Chondrocyte (in vitro differentiated cells): ENCODE results near the gene SPHKAP. TPM values are rescaled to one million over a fixed set of nuclear protein-coding genes. Genes with fewer than 3 reads are reported as not detected.

Source experiments
- DNase-seq: peaks from one replicate; pipeline ENCODE4 v3.0.0; 2021; ENCODE audit warnings: mixed read lengths, low spot score
- H3K27ac Mint-ChIP-seq: one replicate; pipeline ENCODE4 v1.8.0; 2021; ENCODE audit warnings: mild to moderate bottlenecking, moderate library complexity, mixed read lengths; ENCODE audit not compliant: unreplicated experiment
- H3K27me3 Mint-ChIP-seq: 2 replicates; pipeline ENCODE4 v1.8.0; 2021; ENCODE audit warnings: low read depth, mixed read lengths
- H3K36me3 Mint-ChIP-seq: 2 replicates; pipeline ENCODE4 v1.8.0; 2021; ENCODE audit warnings: low read depth, mixed read lengths
- H3K4me1 Mint-ChIP-seq: 2 replicates; pipeline ENCODE4 v1.8.0; 2021; ENCODE audit warnings: low read depth, mild to moderate bottlenecking, mixed read lengths
- H3K4me3 Mint-ChIP-seq: one replicate; pipeline ENCODE4 v1.8.0; 2021; ENCODE audit warnings: mild to moderate bottlenecking, moderate library complexity, mixed read lengths; ENCODE audit not compliant: unreplicated experiment
- H3K9me3 Mint-ChIP-seq: 2 replicates; pipeline ENCODE4 v1.8.0; 2021; ENCODE audit warnings: low read depth, mixed read lengths
- CTCF ChIP-seq: fragments of 200-600 bp; sonication (generic); IDR thresholded peaks from 2 replicates; pipeline ENCODE4 v1.5.0; 2021; ENCODE audit warnings: antibody characterized with exemption, mild to moderate bottlenecking, moderate library complexity
- total RNA-seq: library from RNA; stranded (reverse); gene quantifications from 3 replicates; pipeline ENCODE4 v1.2.1, GENCODE V29; 2021

Gene SPHKAP
- total RNA-seq, 1 donor from 2014 or later = not detected

GRCh38 chr2:228180181-228181097, 1.0 kb downstream of the SPHKAP start:
- H3K27me3 Mint-ChIP-seq = peaks cover 42% of the 10 kb centered on the region
- no peak overlapping the region for H3K27ac Mint-ChIP-seq
- peaks cover 15% of the 10 kb centered on the region for H3K9me3 Mint-ChIP-seq
- no peak overlapping the region for H3K4me3 Mint-ChIP-seq
- H3K4me1 Mint-ChIP-seq = peaks cover 6% of the 10 kb centered on the region
- DNase-seq = no peak
- H3K36me3 Mint-ChIP-seq = peaks cover 4% of the 10 kb centered on the region
- TF ChIP-seq CTCF = no peak

GRCh38 chr2:228167290-228167689, 14.2 kb downstream of the SPHKAP start:
- Mint-ChIP-seq H3K4me3 (no peak overlapping the region), H3K27me3 (peaks cover 1% of the 10 kb centered on the region), H3K4me1 (no peaks in the 10 kb centered on the region), H3K9me3 (peaks cover 2% of the 10 kb centered on the region), H3K27ac (no peak overlapping the region), H3K36me3 (no peaks in the 10 kb centered on the region)
- no peak for TF ChIP-seq CTCF
- no peak for DNase-seq

DNA sequence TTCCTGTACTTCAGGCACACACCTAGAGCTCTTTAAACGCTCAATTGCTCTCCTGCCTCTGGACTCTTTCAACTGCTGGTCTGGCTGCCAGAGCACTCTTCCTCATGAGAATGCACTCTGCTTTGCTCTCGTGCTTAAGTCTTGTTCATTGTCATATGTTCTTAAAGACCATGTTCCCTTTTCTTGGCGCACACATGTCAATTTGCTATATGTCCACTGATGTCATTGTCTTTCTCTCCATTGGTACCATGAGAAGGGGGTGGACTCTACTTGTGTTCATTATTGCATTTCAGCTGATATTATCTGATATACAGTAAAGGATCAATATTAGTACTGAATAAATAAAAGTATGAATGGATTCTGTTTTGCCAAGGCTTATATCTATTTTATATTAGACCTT, 16.8 kb downstream of the SPHKAP start:
- no peak for TF ChIP-seq CTCF
- no peaks in the 10 kb centered on the region for H3K4me1 Mint-ChIP-seq
- no peaks in the 10 kb centered on the region for H3K36me3 Mint-ChIP-seq
- peaks cover 2% of the 10 kb centered on the region for H3K9me3 Mint-ChIP-seq
- H3K27me3 Mint-ChIP-seq = peaks cover 1% of the 10 kb centered on the region
- DNase-seq = no peak
- no peak overlapping the region for H3K4me3 Mint-ChIP-seq
- no peak overlapping the region for H3K27ac Mint-ChIP-seq

DNA sequence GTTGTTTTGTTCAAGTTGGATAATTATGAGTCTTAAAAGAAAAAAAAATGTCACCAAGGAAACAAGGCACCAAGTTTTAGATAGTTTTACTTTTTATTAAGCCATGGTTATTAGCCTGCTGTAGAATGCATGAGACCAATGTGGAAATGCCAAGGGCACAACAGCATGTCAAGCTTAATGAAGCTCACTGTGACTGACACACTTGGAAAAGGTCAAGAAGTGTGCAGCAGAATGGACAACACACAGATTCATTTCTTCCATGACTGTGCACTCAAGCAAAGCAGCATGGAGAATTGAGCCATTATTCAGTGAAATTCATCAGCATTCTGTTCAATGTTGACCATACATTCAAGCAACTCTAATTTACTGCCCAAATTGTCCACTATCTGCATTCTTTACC, 23.6 kb downstream of the SPHKAP start:
- TF ChIP-seq CTCF = no peak
- Mint-ChIP-seq H3K27ac (no peak overlapping the region), H3K4me3 (no peak overlapping the region), H3K36me3 (no peaks in the 10 kb centered on the region), H3K4me1 (no peaks in the 10 kb centered on the region), H3K27me3 (peaks cover 5% of the 10 kb centered on the region), H3K9me3 (peaks cover 6% of the 10 kb centered on the region)
- DNase-seq = no peak

GRCh38 chr2:228144961-228145360, 36.5 kb downstream of the SPHKAP start:
- no peaks in the 10 kb centered on the region for H3K27me3 Mint-ChIP-seq
- H3K4me1 Mint-ChIP-seq = no peaks in the 10 kb centered on the region
- no peak overlapping the region for H3K27ac Mint-ChIP-seq
- no peak for TF ChIP-seq CTCF
- no peak for DNase-seq
- H3K36me3 Mint-ChIP-seq = no peaks in the 10 kb centered on the region
- H3K9me3 Mint-ChIP-seq = no peaks in the 10 kb centered on the region
- no peak overlapping the region for H3K4me3 Mint-ChIP-seq
